GM18858 (cell line): ENCODE measurements around the gene YY2.
"Not testable (repeated sequence)": the region's sequence is repeated elsewhere in the genome, so short reads cannot be mapped to it uniquely, and the experiment has no call there.

ENCODE experiments used
- ATAC-seq: cut with Tn5 transposase; IDR thresholded peaks from one replicate; pipeline ENCODE4 v1.9.1; 2021; ENCODE audit not compliant: unreplicated experiment

YY2 gene

GRCh38 chrX:21873063-21873775, 17.4 kb downstream of the YY2 start:
- ATAC-seq = no peak

GRCh38 chrX:21874182-21874581, 18.4 kb downstream of the YY2 start:
- not testable (repeated sequence) for ATAC-seq

GRCh38 chrX:21875013-21875412, 19.2 kb downstream of the YY2 start:
- ATAC-seq = no peak

GRCh38 chrX:21881881-21882574, 26.2 kb downstream of the YY2 start:
- no peak for ATAC-seq

- no peak for ATAC-seq
These were observed 27.5 kb downstream of the YY2 start for GRCh38 chrX:21883258-21883657.

- ATAC-seq = no peak
These were observed 29.8 kb downstream of the YY2 start for GRCh38 chrX:21885568-21885967.

GRCh38 chrX:21905313-21905712, 49.5 kb downstream of the YY2 start:
- no peak for ATAC-seq

- no peak for ATAC-seq
These were observed 50.2 kb downstream of the YY2 start for GRCh38 chrX:21905953-21906352.

GRCh38 chrX:21907260-21907659, 51.5 kb downstream of the YY2 start:
- no peak for ATAC-seq
